ENCODE data around the gene HNRNPA0. TPM values are rescaled to one million over a fixed set of nuclear protein-coding genes. Genes with fewer than 3 reads are reported as not detected.

The HNRNPA0 gene
- total and polyA plus RNA-seq, 2 of the 8 experiments (the other 6 are each of a cell fraction or from before 2014, with no cell fraction given) = 22.0 to 71.3 TPM

- TF ChIP-seq NRF1 (IDR thresholded peaks at IDR 0.05; ENCODE audit: low read depth, low read length) = no peak
- TF ChIP-seq JUN (IDR thresholded peaks at IDR 0.05; ENCODE audit: low read depth, low read length) = no peak
- TF ChIP-seq RAD21 (IDR thresholded peaks at IDR 0.05 in 1 of 2, conservative IDR thresholded peaks at IDR 0.05 in 1 of 2; ENCODE audit: low read depth in 2 of 2, low read length in 2 of 2) = no peak
Observed at GRCh38 chr5:137710086-137710485, 44.1 kb downstream of the HNRNPA0 start (continued).

Measured in H1 (cell line).